ENCODE data around the gene NRG3.

Gene NRG3

DNA sequence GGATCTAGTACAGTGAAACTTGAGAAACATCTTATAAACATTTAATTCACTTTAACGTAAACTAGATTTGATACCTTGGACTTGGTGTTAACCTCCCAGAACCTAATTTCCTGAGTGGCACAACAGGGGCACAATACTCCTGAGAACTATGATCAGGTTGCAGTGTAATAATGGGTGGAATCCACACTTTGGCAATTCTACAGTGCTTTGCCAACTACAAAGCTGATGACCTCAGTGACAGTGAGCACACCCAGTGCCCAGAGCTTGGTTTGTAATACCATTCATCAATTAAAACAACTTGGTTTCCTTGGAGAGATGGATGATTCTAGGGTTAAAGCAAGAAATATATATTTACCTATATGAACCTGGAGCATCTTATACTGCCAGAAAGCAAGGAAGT lies 379.2 kb downstream of the NRG3 start:
- ATAC-seq, result no peak
- no peak for TF ChIP-seq ZFP30 (CRISPR knock-in tag; IDR thresholded peaks at IDR 0.05)
- no peak for TF ChIP-seq ARNTL (CRISPR knock-in tag; IDR thresholded peaks at IDR 0.05; ENCODE audit: borderline replicate concordance, low read depth)
- no peak for TF ChIP-seq CSRNP3 (CRISPR knock-in tag; IDR thresholded peaks at IDR 0.05)
- TF ChIP-seq PPARA (CRISPR knock-in tag; IDR thresholded peaks at IDR 0.05; ENCODE audit: borderline replicate concordance), result no peak
- no peak for TF ChIP-seq TCF4 (CRISPR knock-in tag; IDR thresholded peaks at IDR 0.05; ENCODE audit: borderline replicate concordance)
- TF ChIP-seq POU6F1 (CRISPR knock-in tag; IDR thresholded peaks at IDR 0.05; ENCODE audit: borderline replicate concordance, low read depth), result no peak
- TF ChIP-seq ZNF565 (CRISPR knock-in tag; conservative IDR thresholded peaks at IDR 0.05; ENCODE audit: low read depth), result no peak
- no peak for TF ChIP-seq ZNF70 (CRISPR knock-in tag; IDR thresholded peaks at IDR 0.05)
- no peak for TF ChIP-seq BACH2 (CRISPR knock-in tag; IDR thresholded peaks at IDR 0.05; ENCODE audit: borderline replicate concordance)
- TF ChIP-seq ISL1 (CRISPR knock-in tag; IDR thresholded peaks at IDR 0.05), result no peak
- no peak for TF ChIP-seq ESRRG (CRISPR knock-in tag; IDR thresholded peaks at IDR 0.05)
- TF ChIP-seq OSR1 (CRISPR knock-in tag; IDR thresholded peaks at IDR 0.05), result no peak
- no peak for TF ChIP-seq CREB5 (CRISPR knock-in tag; IDR thresholded peaks at IDR 0.05; ENCODE audit: low read depth)
- no peak for TF ChIP-seq TSHZ2 (CRISPR knock-in tag; IDR thresholded peaks at IDR 0.05)
- TF ChIP-seq SNAI2 (CRISPR knock-in tag; IDR thresholded peaks at IDR 0.05), result no peak
- TF ChIP-seq ZFP3 (CRISPR knock-in tag; IDR thresholded peaks at IDR 0.05), result no peak
- no peak for TF ChIP-seq ZNF8 (CRISPR knock-in tag; IDR thresholded peaks at IDR 0.05)
- TF ChIP-seq, protein P1, sequence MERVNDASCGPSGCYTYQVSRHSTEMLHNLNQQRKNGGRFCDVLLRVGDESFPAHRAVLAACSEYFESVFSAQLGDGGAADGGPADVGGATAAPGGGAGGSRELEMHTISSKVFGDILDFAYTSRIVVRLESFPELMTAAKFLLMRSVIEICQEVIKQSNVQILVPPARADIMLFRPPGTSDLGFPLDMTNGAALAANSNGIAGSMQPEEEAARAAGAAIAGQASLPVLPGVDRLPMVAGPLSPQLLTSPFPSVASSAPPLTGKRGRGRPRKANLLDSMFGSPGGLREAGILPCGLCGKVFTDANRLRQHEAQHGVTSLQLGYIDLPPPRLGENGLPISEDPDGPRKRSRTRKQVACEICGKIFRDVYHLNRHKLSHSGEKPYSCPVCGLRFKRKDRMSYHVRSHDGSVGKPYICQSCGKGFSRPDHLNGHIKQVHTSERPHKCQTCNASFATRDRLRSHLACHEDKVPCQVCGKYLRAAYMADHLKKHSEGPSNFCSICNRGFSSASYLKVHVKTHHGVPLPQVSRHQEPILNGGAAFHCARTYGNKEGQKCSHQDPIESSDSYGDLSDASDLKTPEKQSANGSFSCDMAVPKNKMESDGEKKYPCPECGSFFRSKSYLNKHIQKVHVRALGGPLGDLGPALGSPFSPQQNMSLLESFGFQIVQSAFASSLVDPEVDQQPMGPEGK (CRISPR knock-in tag; IDR thresholded peaks at IDR 0.05; ENCODE audit: borderline replicate concordance), result no peak
- TF ChIP-seq RARB (CRISPR knock-in tag; IDR thresholded peaks at IDR 0.05), result no peak
- TF ChIP-seq TOX (CRISPR knock-in tag; IDR thresholded peaks at IDR 0.05; ENCODE audit: borderline replicate concordance), result no peak

DNA sequence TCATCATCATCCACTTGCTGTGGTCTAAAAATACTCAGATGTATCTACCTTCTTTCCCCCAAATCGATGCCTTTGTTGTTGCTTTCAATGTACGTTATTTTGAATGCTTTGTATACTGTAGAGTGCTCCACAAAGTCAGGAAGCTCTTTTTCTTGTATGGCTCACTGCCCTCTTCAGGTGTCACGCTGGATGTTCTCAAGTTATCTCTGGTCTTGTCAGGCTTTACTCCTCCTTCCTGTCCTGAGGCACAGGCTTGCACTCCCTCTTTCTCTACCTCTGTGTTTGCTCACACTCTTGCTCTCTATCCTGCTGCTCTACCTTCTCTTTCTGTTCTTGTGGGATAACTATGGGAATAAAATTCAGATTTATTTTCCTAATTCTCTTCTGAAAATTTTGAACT lies 381.3 kb downstream of the NRG3 start:
- TF ChIP-seq ZNF70 (CRISPR knock-in tag; IDR thresholded peaks at IDR 0.05), result no peak
- no peak for TF ChIP-seq ZNF565 (CRISPR knock-in tag; conservative IDR thresholded peaks at IDR 0.05; ENCODE audit: low read depth)
- TF ChIP-seq ZNF8 (CRISPR knock-in tag; IDR thresholded peaks at IDR 0.05), result no peak
- no peak for TF ChIP-seq TSHZ2 (CRISPR knock-in tag; IDR thresholded peaks at IDR 0.05)
- no peak for TF ChIP-seq ZFP3 (CRISPR knock-in tag; IDR thresholded peaks at IDR 0.05)
- TF ChIP-seq SNAI2 (CRISPR knock-in tag; IDR thresholded peaks at IDR 0.05), result no peak
- no peak for TF ChIP-seq POU6F1 (CRISPR knock-in tag; IDR thresholded peaks at IDR 0.05; ENCODE audit: borderline replicate concordance, low read depth)
- ATAC-seq, result no peak
